Heart left ventricle (tissue), 16 donors: ENCODE results near the gene RBM33. TPM values are rescaled to one million over a fixed set of nuclear protein-coding genes. Genes with fewer than 3 reads are reported as not detected.

Source experiments
- ATAC-seq, 4 donors: fragments of 200-7000 bp; cut with Tn5 transposase; one replicate each; pipeline ENCODE4 v1.9.1; 2020 to 2022; ENCODE audit warnings: moderate library complexity in 4 of 4, mild to moderate bottlenecking in 3 of 4, moderate number of reproducible peaks in 1 of 4
- DNase-seq, 5 donors: peaks; one replicate each; pipeline ENCODE4 v3.0.0-alpha.2; 2020
- H3K27ac ChIP-seq, 12 donors: fragments of 200-600 bp; sonication (generic) in 4 of 12; one replicate each; pipeline versions ENCODE4 v1.5.0 to v1.8.0; 2016 to 2022; ENCODE audit warnings: mild to moderate bottlenecking in 2 of 12
- H3K27me3 ChIP-seq, 9 donors: fragments of 200-600 bp; sonication (generic) in 2 of 9; one replicate each; pipeline versions ENCODE4 v1.5.1 to v1.8.0; 2016 to 2022; ENCODE audit warnings: mild to moderate bottlenecking in 3 of 9
- H3K36me3 ChIP-seq, 9 donors: fragments of 200-600 bp; sonication (generic) in 2 of 9; one replicate each; pipeline versions ENCODE4 v1.5.0 to v1.8.0; 2018 to 2022; ENCODE audit warnings: mild to moderate bottlenecking in 2 of 9
- H3K4me1 ChIP-seq, 12 donors: fragments of 200-600 bp; sonication (generic) in 4 of 12; one replicate each; pipeline versions ENCODE4 v1.5.0 to v1.8.0; 2016 to 2022; ENCODE audit warnings: mild to moderate bottlenecking in 3 of 12
- H3K4me3 ChIP-seq, 12 donors: fragments of 200-600 bp; sonication (generic) in 4 of 12; one replicate each; pipeline versions ENCODE4 v1.5.0 to v1.8.0; 2017 to 2022; ENCODE audit warnings: mild to moderate bottlenecking in 9 of 12, moderate library complexity in 4 of 12
- H3K9me3 ChIP-seq, 12 donors: fragments of 200-600 bp; sonication (generic) in 4 of 12; one replicate each; pipeline versions ENCODE4 v1.5.0 to v1.8.0; 2016 to 2022; ENCODE audit warnings: mild to moderate bottlenecking in 1 of 12
- POLR2A ChIP-seq, 2 donors: fragments of 450-650 bp; IDR thresholded peaks; one replicate each; pipeline ENCODE4 v1.6.1; 2017; ENCODE audit warnings: antibody characterized with exemption in 2 of 2, mild to moderate bottlenecking in 2 of 2, moderate library complexity in 2 of 2
- WGBS, 4 donors: extraction: QIAGEN DNeasy Blood & Tissue Kit in 2 of 4; methylation state at CpG; one replicate each; pipeline versions ENCODE4 v1.1.5 to v1.1.7; 2013 to 2018; 5-methylcytosine and 5-hydroxymethylcytosine counted together
- intact Hi-C, 10 donors: fragments of 100-400 bp; cut with DNase I; formaldehyde crosslinking; loops; one replicate each; pipeline versions ENCODE4 v1.11.1 to v1.14.2; 2022
- polyA plus RNA-seq, 2 donors: library from polyadenylated mRNA; stranded (reverse); fragments of 200-250 nt; gene quantifications; one replicate each; pipeline ENCODE4 v1.2.3, GENCODE V29; 2013
- total RNA-seq, 9 donors: library from RNA; depleted of rRNA in 2 of 9; stranded (reverse); fragments of >200 nt in 2 of 9; fragmentation: NEBNext Ultra II Directional in 3 of 9; extraction: Animal tissue kit (Norgen Biotek cat#: 25700) in 3 of 9; gene quantifications; one replicate each; pipeline versions ENCODE4 v1.1.0 to v1.2.4, GENCODE V29; 2016 to 2023
- TF ChIP-seq, protein P1 (sequence below), 12 donors: fragments of 200-600 bp; sonication (generic) in 4 of 12; IDR thresholded peaks; one replicate each; pipeline versions ENCODE4 v1.5.0 to v1.8.0; 2018 to 2022; ENCODE audit warnings: antibody characterized with exemption in 12 of 12, mild to moderate bottlenecking in 5 of 12
- donor health status: ischemic (EF 13 %, LVEDD 7.1; RV severe dilation, severe dysfunction).
- donor health status: healthy with polysubstance abuse.
- donor health status: DM: no; HTN: yes; CAD: no.
- donor health status: DM: no; HTN: no; CAD: no.
- donor health status: ischemic (EF 25% LVEDD 6.9; RV normal size, moderate dysfunction).
- donor health status: ischemic (EF 25% LVEDD 5.7; RV mildly dilated, moderate dysfunction).
- donor health status: healthy.
- donor health status: DM: yes; HTN: yes; CAD: no.
- donor health status: ischemic (EF 35%, LVEDD 5.7; RV mildly dilated, moderate dysfunction).
- donor health status: nonischemic (EF 11% LVEDD 7.7; RV severe dilation, severe dysfunction).
- donor health status: DM: yes; HTN: yes; CAD: no.
- donor health status: PGD.
- donor health status: ischemic (EF 29% LVEDD 5.4; RV normal size, mild dysfunction).
- donor health status: nonischemic (EF 23%, LVEDD 6.1; RV moderate dilation, normal function).

Gene RBM33
- total and polyA plus RNA-seq, 11 donors, result 13.1 to 40.8 (median 30.2) TPM

DNA sequence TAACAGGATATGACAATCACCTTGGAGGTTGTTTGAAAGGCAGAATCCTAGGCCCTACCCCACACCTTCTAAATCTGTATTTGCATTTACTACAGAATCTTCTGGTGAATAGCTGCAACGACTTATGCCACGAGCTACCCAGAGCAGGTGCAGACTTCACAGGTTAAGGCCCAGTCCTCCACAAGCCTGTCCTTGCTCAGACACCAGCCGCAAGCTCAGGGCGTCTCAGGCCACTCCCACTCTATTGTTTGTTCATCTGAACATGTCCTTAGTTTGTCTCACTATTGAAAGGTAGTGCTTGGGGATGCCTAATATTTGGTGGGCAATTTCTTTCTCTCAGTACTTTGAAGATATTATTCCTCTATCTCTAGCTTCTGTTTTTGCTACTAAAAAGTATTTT, 18.9 kb upstream of the RBM33 start:
- Histone ChIP-seq H3K9me3 (peaks cover 0 to 36% (median 12%) of the 10 kb centered on the region in 12 donors), H3K27ac (no peak overlapping the region), H3K36me3 (no peaks in the 10 kb centered on the region), H3K27me3 (peaks cover 0 to 3% (median 0%) of the 10 kb centered on the region in 9 donors), H3K4me1 (no peaks in the 10 kb centered on the region), H3K4me3 (no peak overlapping the region)
- ATAC-seq, result no peak
- intact Hi-C loops, result no loop called here
- TF ChIP-seq, protein P1, sequence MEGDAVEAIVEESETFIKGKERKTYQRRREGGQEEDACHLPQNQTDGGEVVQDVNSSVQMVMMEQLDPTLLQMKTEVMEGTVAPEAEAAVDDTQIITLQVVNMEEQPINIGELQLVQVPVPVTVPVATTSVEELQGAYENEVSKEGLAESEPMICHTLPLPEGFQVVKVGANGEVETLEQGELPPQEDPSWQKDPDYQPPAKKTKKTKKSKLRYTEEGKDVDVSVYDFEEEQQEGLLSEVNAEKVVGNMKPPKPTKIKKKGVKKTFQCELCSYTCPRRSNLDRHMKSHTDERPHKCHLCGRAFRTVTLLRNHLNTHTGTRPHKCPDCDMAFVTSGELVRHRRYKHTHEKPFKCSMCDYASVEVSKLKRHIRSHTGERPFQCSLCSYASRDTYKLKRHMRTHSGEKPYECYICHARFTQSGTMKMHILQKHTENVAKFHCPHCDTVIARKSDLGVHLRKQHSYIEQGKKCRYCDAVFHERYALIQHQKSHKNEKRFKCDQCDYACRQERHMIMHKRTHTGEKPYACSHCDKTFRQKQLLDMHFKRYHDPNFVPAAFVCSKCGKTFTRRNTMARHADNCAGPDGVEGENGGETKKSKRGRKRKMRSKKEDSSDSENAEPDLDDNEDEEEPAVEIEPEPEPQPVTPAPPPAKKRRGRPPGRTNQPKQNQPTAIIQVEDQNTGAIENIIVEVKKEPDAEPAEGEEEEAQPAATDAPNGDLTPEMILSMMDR (IDR thresholded peaks at IDR 0.05), result no peak
- TF ChIP-seq POLR2A (IDR thresholded peaks at IDR 0.05), result no peak
- WGBS, 4 donors, result 79 to 86% (median 82%) methylated on average over 4 of the region's 4 CpGs
- no peak for DNase-seq

DNA sequence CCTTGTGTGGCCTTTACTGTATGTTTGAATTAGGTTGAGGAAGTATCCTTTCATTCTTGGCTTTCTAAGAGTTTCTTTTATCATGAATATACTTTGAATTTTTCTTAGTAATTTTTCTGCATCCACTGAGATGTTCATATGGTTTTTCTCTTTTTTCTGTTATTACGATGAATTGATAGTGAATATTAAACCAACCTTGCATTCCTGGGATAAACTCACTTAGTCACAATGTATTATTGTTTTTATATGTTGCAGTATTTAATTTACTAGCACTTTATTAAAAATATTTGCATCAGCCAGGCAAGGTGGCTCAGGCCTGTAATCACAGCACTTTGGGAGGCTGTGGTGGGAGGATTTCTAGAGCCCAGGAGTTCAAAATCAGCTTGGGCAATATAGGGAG, 15.3 kb upstream of the RBM33 start:
- Histone ChIP-seq H3K27ac (no peak overlapping the region), H3K36me3 (no peaks in the 10 kb centered on the region), H3K4me3 (no peak overlapping the region), H3K4me1 (no peaks in the 10 kb centered on the region), H3K27me3 (no peaks in the 10 kb centered on the region), H3K9me3 (peaks cover 0 to 46% (median 12%) of the 10 kb centered on the region in 12 donors)
- intact Hi-C loops, result no loop called here
- DNase-seq (no peak), ATAC-seq (no peak)
- 94 to 100% (median 95%) methylated on average over 1 of the region's 1 CpG for WGBS, 4 donors
- TF ChIP-seq POLR2A (IDR thresholded peaks at IDR 0.05), result no peak
- TF ChIP-seq, protein P1 (IDR thresholded peaks at IDR 0.05), result no peak

DNA sequence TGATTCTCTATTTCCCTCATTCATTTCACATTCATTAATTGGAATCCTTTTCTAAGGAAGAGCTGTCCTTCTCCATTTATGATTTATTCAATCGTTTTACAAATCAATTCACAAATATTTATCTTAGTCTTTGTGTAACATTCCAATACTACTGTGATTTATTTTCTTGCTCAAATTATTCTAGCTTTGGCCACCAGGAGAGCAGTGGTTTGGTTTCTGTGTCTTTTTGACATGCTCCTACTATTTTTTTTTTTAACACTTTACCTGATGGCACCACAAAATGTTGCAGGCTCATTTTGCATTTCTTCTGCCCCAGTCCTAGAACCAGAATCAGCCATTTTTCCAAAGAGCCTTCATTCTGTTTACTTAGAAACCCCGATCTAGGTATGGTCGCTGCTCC, 13.3 kb upstream of the RBM33 start:
- ATAC-seq (no peak), DNase-seq (no peak)
- H3K4me1 ChIP-seq, result no peaks in the 10 kb centered on the region
- WGBS, 4 donors, result 85 to 92% (median 89%) methylated on average over 3 of the region's 3 CpGs
- intact Hi-C loops, result no loop called here
- H3K27me3 ChIP-seq, result no peaks in the 10 kb centered on the region
- H3K36me3 ChIP-seq, result no peaks in the 10 kb centered on the region
- no peak overlapping the region for H3K27ac ChIP-seq
- H3K9me3 ChIP-seq, result peaks cover 0 to 46% (median 12%) of the 10 kb centered on the region in 12 donors
- H3K4me3 ChIP-seq, result no peak overlapping the region
- TF ChIP-seq, protein P1 (IDR thresholded peaks at IDR 0.05), result no peak
- no peak for TF ChIP-seq POLR2A (IDR thresholded peaks at IDR 0.05)

DNA sequence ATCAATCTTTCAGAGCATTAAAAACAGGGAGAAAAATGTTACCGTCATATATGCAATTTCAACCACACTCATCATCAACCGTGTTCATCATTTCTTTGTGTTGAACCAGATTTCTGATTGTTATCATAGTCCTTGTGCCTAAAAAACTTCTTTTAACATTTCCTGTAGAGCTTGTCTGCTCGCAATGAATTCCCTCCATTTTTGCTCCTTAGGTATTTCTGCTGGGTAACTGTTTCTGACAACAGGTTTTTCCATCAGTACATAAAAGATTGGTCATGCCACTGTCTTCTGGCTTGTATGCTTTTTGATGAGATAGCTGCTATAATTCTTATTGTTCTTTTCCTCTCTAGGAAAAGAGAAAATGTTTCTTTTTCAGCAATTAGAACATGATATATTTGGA, 8.6 kb upstream of the RBM33 start:
- no peak overlapping the region for H3K4me3 ChIP-seq
- H3K4me1 ChIP-seq, result no peaks in the 10 kb centered on the region
- intact Hi-C loops, result no loop called here
- H3K27ac ChIP-seq, result no peak overlapping the region
- peaks cover 0 to 6% (median 0%) of the 10 kb centered on the region in 9 donors for H3K36me3 ChIP-seq
- TF ChIP-seq, protein P1 (IDR thresholded peaks at IDR 0.05), result no peak
- TF ChIP-seq POLR2A (IDR thresholded peaks at IDR 0.05), result no peak
- peaks cover 0 to 49% (median 0%) of the 10 kb centered on the region in 12 donors for H3K9me3 ChIP-seq
- H3K27me3 ChIP-seq, result no peaks in the 10 kb centered on the region
- DNase-seq (no peak), ATAC-seq (no peak)
- WGBS, 4 donors, result 80 to 97% (median 89%) methylated on average over 3 of the region's 3 CpGs
